ENCODE measurements around the gene FTSJ1. TPM values are rescaled to one million over a fixed set of nuclear protein-coding genes. Genes with fewer than 3 reads are reported as not detected.

The FTSJ1 gene
- total and polyA plus RNA-seq, 2 experiments from 2014 or later = 34.8 to 42.4 TPM

- Histone ChIP-seq H3K27ac (no peak overlapping the region), H3K4me1 (ENCODE audit: low read depth) (no peaks in the 10 kb centered on the region), H3K4me3 (no peak overlapping the region), H3K27me3 (no peaks in the 10 kb centered on the region), H3K36me3 (no peaks in the 10 kb centered on the region), H3K9me3 (ENCODE audit: low read depth) (no peaks in the 10 kb centered on the region)
- no peak for DNase-seq (ENCODE audit: low read depth in 1 of 2, low spot score in 1 of 2)
- TF ChIP-seq CTCF (IDR thresholded peaks at IDR 0.05; ENCODE audit: low read depth, low read length) = no peak
Measured at GRCh38 chrX:48530736-48531135, 54.7 kb downstream of the FTSJ1 start.

DNA sequence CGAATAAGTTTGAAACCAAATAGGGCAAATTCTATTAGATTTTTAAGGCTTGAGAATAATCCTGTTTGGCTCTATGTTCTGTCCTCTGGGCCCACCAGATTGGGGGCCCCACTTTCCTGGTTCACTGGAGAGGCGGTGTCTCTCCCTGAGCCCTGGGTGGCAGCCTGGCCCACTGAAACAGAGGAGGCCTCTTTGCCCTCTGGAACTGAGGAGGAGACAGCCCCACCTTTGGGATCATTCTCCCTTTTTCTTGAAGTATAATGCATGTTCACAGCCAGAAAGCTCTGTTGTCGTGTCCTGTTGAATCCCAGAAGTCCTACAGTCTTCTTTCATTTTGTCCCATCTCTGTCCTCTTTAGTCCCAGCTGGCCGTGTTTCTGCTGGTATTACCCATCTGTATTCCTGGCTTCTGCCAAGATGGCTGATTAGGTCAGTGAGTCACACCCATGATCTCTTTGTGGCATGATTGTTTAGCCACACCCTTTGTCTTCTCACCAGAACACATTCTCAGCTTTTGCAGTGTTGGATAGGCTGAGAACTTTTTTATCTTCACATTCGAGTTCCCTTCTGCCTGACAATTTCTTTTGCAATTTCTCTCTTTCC is 55.5 kb downstream of the FTSJ1 start:
- Histone ChIP-seq H3K4me3 (no peak overlapping the region), H3K4me1 (ENCODE audit: low read depth) (no peaks in the 10 kb centered on the region), H3K27ac (peak overlapping the region; percentile 34), H3K36me3 (no peaks in the 10 kb centered on the region), H3K9me3 (ENCODE audit: low read depth) (no peaks in the 10 kb centered on the region), H3K27me3 (no peaks in the 10 kb centered on the region)
- peak in 1 of 2 donors; percentile 75 for DNase-seq (ENCODE audit: low read depth in 1 of 2, low spot score in 1 of 2)
- TF ChIP-seq CTCF (IDR thresholded peaks at IDR 0.05; ENCODE audit: low read depth, low read length) = no peak

GRCh38 chrX:48532161-48532560 is 56.2 kb downstream of the FTSJ1 start:
- no peak for TF ChIP-seq CTCF (IDR thresholded peaks at IDR 0.05; ENCODE audit: low read depth, low read length)
- DNase-seq (ENCODE audit: low read depth in 1 of 2, low spot score in 1 of 2) = peak in 1 of 2 donors; percentile 12
- no peaks in the 10 kb centered on the region for H3K4me1 ChIP-seq (ENCODE audit: low read depth)

GRCh38 chrX:48533165-48533564 is 57.2 kb downstream of the FTSJ1 start:
- no peak overlapping the region for H3K27ac ChIP-seq
- no peaks in the 10 kb centered on the region for H3K36me3 ChIP-seq
- H3K4me3 ChIP-seq = no peak overlapping the region
- H3K4me1 ChIP-seq (ENCODE audit: low read depth) = no peaks in the 10 kb centered on the region
- DNase-seq (ENCODE audit: low read depth in 1 of 2, low spot score in 1 of 2) = no peak
- no peaks in the 10 kb centered on the region for H3K27me3 ChIP-seq
- TF ChIP-seq CTCF (IDR thresholded peaks at IDR 0.05; ENCODE audit: low read depth, low read length) = no peak
- H3K9me3 ChIP-seq (ENCODE audit: low read depth) = no peaks in the 10 kb centered on the region

More at GRCh38 chrX:48532161-48532560, 56.2 kb downstream of the FTSJ1 start:
- no peak overlapping the region for H3K4me3 ChIP-seq
- no peaks in the 10 kb centered on the region for H3K36me3 ChIP-seq
- no peaks in the 10 kb centered on the region for H3K9me3 ChIP-seq (ENCODE audit: low read depth)
- H3K27me3 ChIP-seq = no peaks in the 10 kb centered on the region
- peak overlapping the region; percentile 34 for H3K27ac ChIP-seq

Other genes starting within 250 kb of the FTSJ1 start
- gene SSX1, start 220.8 kb upstream of the FTSJ1 start, total RNA-seq = not detected in 2 replicates
- not detected in 2 replicates for gene SSX1, start 220.8 kb upstream of the FTSJ1 start, polyA plus RNA-seq
- not detected in 2 replicates for gene SSX3, start 119.5 kb upstream of the FTSJ1 start, total RNA-seq
- gene SSX3, start 119.5 kb upstream of the FTSJ1 start, polyA plus RNA-seq = not detected in 2 replicates
- gene SSX4, start 92.7 kb upstream of the FTSJ1 start, total RNA-seq = not detected in 2 replicates
- not detected in 2 replicates for gene SSX4, start 92.7 kb upstream of the FTSJ1 start, polyA plus RNA-seq
- not detected in 2 replicates for gene SSX4B, start 64.2 kb upstream of the FTSJ1 start, total RNA-seq
- gene SSX4B, start 64.2 kb upstream of the FTSJ1 start, polyA plus RNA-seq = not detected in 2 replicates
- gene SLC38A5, start 5.9 kb upstream of the FTSJ1 start, total RNA-seq = 1.6 TPM in 1 of 2 replicates, not detected in the other
- 0.16 TPM in 1 of 2 replicates, not detected in the other for gene SLC38A5, start 5.9 kb upstream of the FTSJ1 start, polyA plus RNA-seq
- 24.2 and 29.2 TPM in 2 replicates for gene PORCN, start 32.8 kb downstream of the FTSJ1 start, total RNA-seq
- gene PORCN, start 32.8 kb downstream of the FTSJ1 start, polyA plus RNA-seq = 13.3 and 20.1 TPM in 2 replicates
- gene EBP, start 45.6 kb downstream of the FTSJ1 start, total RNA-seq = 74.5 and 141 TPM in 2 replicates
- 100 and 159 TPM in 2 replicates for gene EBP, start 45.6 kb downstream of the FTSJ1 start, polyA plus RNA-seq
- 11.0 and 17.5 TPM in 2 replicates for gene TBC1D25, start 63.5 kb downstream of the FTSJ1 start, total RNA-seq
- gene TBC1D25, start 63.5 kb downstream of the FTSJ1 start, polyA plus RNA-seq = 9.9 and 18.1 TPM in 2 replicates
- gene RBM3, start 98.3 kb downstream of the FTSJ1 start, total RNA-seq = 47.8 and 70.8 TPM in 2 replicates
- 45.2 and 65.7 TPM in 2 replicates for gene RBM3, start 98.3 kb downstream of the FTSJ1 start, polyA plus RNA-seq
- 151 and 205 TPM in 2 replicates for gene WDR13, start 121.3 kb downstream of the FTSJ1 start, total RNA-seq
- gene WDR13, start 121.3 kb downstream of the FTSJ1 start, polyA plus RNA-seq = 150 and 168 TPM in 2 replicates
- 1.9 TPM in 2 replicates for gene WAS, start 207.6 kb downstream of the FTSJ1 start, total RNA-seq
- 1.7 and 4.3 TPM in 2 replicates for gene WAS, start 207.6 kb downstream of the FTSJ1 start, polyA plus RNA-seq
- gene SUV39H1, start 220.5 kb downstream of the FTSJ1 start, total RNA-seq = 5.5 and 8.1 TPM in 2 replicates
- gene SUV39H1, start 220.5 kb downstream of the FTSJ1 start, polyA plus RNA-seq = 6.7 and 6.9 TPM in 2 replicates

Measured in cardiac muscle cell (in vitro differentiated cells and primary cell).